OCI-LY1 (cell line): ENCODE data around the gene PTPRN2.

Source experiments
- H2AFZ ChIP-seq: fragments of 200-600 bp; sonication (generic), shearing (Covaris generic); 2 replicates; pipeline ENCODE4 v1.6.0; 2014; ENCODE audit warnings: antibody characterized with exemption, mild to moderate bottlenecking, low read length
- H3F3A ChIP-seq: fragments of 200-600 bp; sonication (generic), shearing (Covaris generic); 2 replicates; pipeline ENCODE4 v1.6.0; 2014; ENCODE audit warnings: mild to moderate bottlenecking, antibody characterized with exemption, low read length, moderate library complexity; ENCODE audit not compliant: insufficient read depth
- H3K27ac ChIP-seq: fragments of 200-600 bp; sonication (generic); 2 replicates; pipeline ENCODE4 v1.5.1; 2014; ENCODE audit warnings: low read length, mixed run types, mild to moderate bottlenecking, low read depth; ENCODE audit not compliant: poor library complexity, severe bottlenecking
- H3K27me3 ChIP-seq: fragments of 200-600 bp; sonication (generic); 2 replicates; pipeline ENCODE4 v1.6.0; 2014; ENCODE audit warnings: antibody characterized with exemption, mild to moderate bottlenecking, low read length, moderate library complexity; ENCODE audit not compliant: insufficient read depth
- H3K36me3 ChIP-seq: fragments of 200-600 bp; sonication (generic); 2 replicates; pipeline ENCODE4 v1.6.1; 2014; ENCODE audit warnings: mild to moderate bottlenecking, antibody characterized with exemption, low read length, moderate library complexity, mixed read lengths; ENCODE audit not compliant: insufficient read depth
- H3K4me1 ChIP-seq: fragments of 200-600 bp; sonication (generic); 2 replicates; pipeline ENCODE4 v1.5.1; 2014; ENCODE audit warnings: mild to moderate bottlenecking, low read length, moderate library complexity; ENCODE audit not compliant: insufficient read depth, severe bottlenecking
- H3K4me2 ChIP-seq: fragments of 200-600 bp; sonication (generic), shearing (Covaris generic); 2 replicates; pipeline ENCODE4 v1.6.1; 2014; ENCODE audit warnings: low read length
- H3K4me3 ChIP-seq: fragments of 200-600 bp; sonication (generic); 2 replicates; pipeline ENCODE4 v1.5.1; 2014; ENCODE audit warnings: low read length, low read depth, mild to moderate bottlenecking, mixed read lengths; ENCODE audit not compliant: poor library complexity, severe bottlenecking
- H3K79me2 ChIP-seq: fragments of 200-600 bp; shearing (Covaris generic); 2 replicates; pipeline ENCODE4 v1.6.1; 2016; ENCODE audit warnings: mixed run types, low read length, mixed read lengths; ENCODE audit not compliant: insufficient read depth
- H3K9ac ChIP-seq: fragments of 200-600 bp; sonication (generic), shearing (Covaris generic); 2 replicates; pipeline ENCODE4 v1.6.1; 2014; ENCODE audit warnings: mild to moderate bottlenecking, low read length, mixed read lengths
- H3K9me2 ChIP-seq: fragments of 200-600 bp; sonication (generic), shearing (Covaris generic); 2 replicates; pipeline ENCODE4 v1.6.1; 2014; ENCODE audit warnings: low read depth, mild to moderate bottlenecking, low read length, mixed read lengths
- H3K9me3 ChIP-seq: fragments of 200-600 bp; shearing (Covaris generic); 2 replicates; pipeline ENCODE4 v1.6.1; 2014; ENCODE audit warnings: low read length, mixed read lengths
- H4K20me1 ChIP-seq: fragments of 200-600 bp; sonication (generic), shearing (Covaris generic); 2 replicates; pipeline ENCODE4 v1.6.0; 2016; ENCODE audit warnings: mild to moderate bottlenecking, low read length; ENCODE audit not compliant: insufficient read depth
- CTCF ChIP-seq: fragments of 200-600 bp; sonication (generic), shearing (Covaris generic); IDR thresholded peaks from 2 replicates; pipeline ENCODE4 v1.5.1; 2017; ENCODE audit warnings: mild to moderate bottlenecking, antibody characterized with exemption, low read length, moderate library complexity, mixed read lengths
- EZH2 ChIP-seq: fragments of 200-600 bp; sonication (generic), shearing (Covaris generic); IDR thresholded peaks from 2 replicates; pipeline ENCODE4 v1.8.0; 2017; ENCODE audit warnings: borderline replicate concordance, mixed run types, mild to moderate bottlenecking, antibody characterized with exemption, low read length, moderate library complexity, mixed read lengths

The PTPRN2 gene

GRCh38 chr7:158259141-158259540 is 328.5 kb downstream of the PTPRN2 start:
- no peaks in the 10 kb centered on the region for H3K9me3 ChIP-seq

GRCh38 chr7:158258411-158259130 is 329.1 kb downstream of the PTPRN2 start:
- Histone ChIP-seq H3K4me2 (no peak overlapping the region), H3K9me3 (no peaks in the 10 kb centered on the region)

More at GRCh38 chr7:158259141-158259540, 328.5 kb downstream of the PTPRN2 start:
- Histone ChIP-seq H3K9ac (no peak overlapping the region), H3K27me3 (no peaks in the 10 kb centered on the region), H4K20me1 (no peaks in the 10 kb centered on the region), H3F3A (no peaks in the 10 kb centered on the region), H3K4me2 (no peak overlapping the region), H3K4me3 (no peak overlapping the region), H3K27ac (no peak overlapping the region), H3K36me3 (no peaks in the 10 kb centered on the region), H3K9me2 (no peaks in the 10 kb centered on the region), H3K4me1 (no peaks in the 10 kb centered on the region), H3K79me2 (no peaks in the 10 kb centered on the region), H2AFZ (no peak overlapping the region)
- TF ChIP-seq EZH2 (no peak), CTCF (no peak)

GRCh38 chr7:158257516-158258410 is 329.9 kb downstream of the PTPRN2 start:
- no peak overlapping the region for H3K9ac ChIP-seq
- H3K9me2 ChIP-seq: no peaks in the 10 kb centered on the region
- no peaks in the 10 kb centered on the region for H3K4me1 ChIP-seq
- no peak overlapping the region for H3K27ac ChIP-seq
- H3K4me3 ChIP-seq: no peak overlapping the region
- H3K4me2 ChIP-seq: no peak overlapping the region
- H3K27me3 ChIP-seq: no peaks in the 10 kb centered on the region
- H4K20me1 ChIP-seq: no peaks in the 10 kb centered on the region
- TF ChIP-seq CTCF (no peak), EZH2 (no peak)
- H3K36me3 ChIP-seq: no peaks in the 10 kb centered on the region
- H3F3A ChIP-seq: no peaks in the 10 kb centered on the region
- no peak overlapping the region for H2AFZ ChIP-seq
- no peaks in the 10 kb centered on the region for H3K79me2 ChIP-seq
- no peaks in the 10 kb centered on the region for H3K9me3 ChIP-seq

More at GRCh38 chr7:158258411-158259130, 329.1 kb downstream of the PTPRN2 start:
- Histone ChIP-seq H3K9ac (no peak overlapping the region), H2AFZ (no peak overlapping the region), H3K4me3 (no peak overlapping the region), H3K27me3 (no peaks in the 10 kb centered on the region), H3K27ac (no peak overlapping the region), H3F3A (no peaks in the 10 kb centered on the region), H3K4me1 (no peaks in the 10 kb centered on the region), H3K9me2 (no peaks in the 10 kb centered on the region), H3K36me3 (no peaks in the 10 kb centered on the region), H4K20me1 (no peaks in the 10 kb centered on the region), H3K79me2 (no peaks in the 10 kb centered on the region)
- TF ChIP-seq CTCF: no peak
- TF ChIP-seq EZH2: no peak
